Measurements from ENCODE around the gene ENG. TPM values are rescaled to one million over a fixed set of nuclear protein-coding genes. Genes with fewer than 3 reads are reported as not detected.

ENG gene
- total and polyA plus RNA-seq, 2 of the 4 experiments (the other 2 are of a cell fraction) = 3.6 to 83.3 TPM

- TF ChIP-seq MXI1 (IDR thresholded peaks at IDR 0.05; ENCODE audit: borderline replicate concordance, low read depth, low read length) = no peak
- TF ChIP-seq CTCF (conservative IDR thresholded peaks at IDR 0.05; ENCODE audit: low read depth, low read length) = no peak
- no peak for TF ChIP-seq MAFK (IDR thresholded peaks at IDR 0.05; ENCODE audit: low read depth, low read length)
- no peak for TF ChIP-seq RFX5 (IDR thresholded peaks at IDR 0.05; ENCODE audit: low read depth, low read length)
- no peak for TF ChIP-seq FOS (IDR thresholded peaks at IDR 0.05; ENCODE audit: low read depth, low read length)
- no peak for TF ChIP-seq BHLHE40 (IDR thresholded peaks at IDR 0.05; ENCODE audit: low read depth, low read length)
- TF ChIP-seq SMC3 (IDR thresholded peaks at IDR 0.05; ENCODE audit: low read depth, low read length) = no peak
- TF ChIP-seq CHD1 (IDR thresholded peaks at IDR 0.05; ENCODE audit: low read depth, low read length) = no peak
- TF ChIP-seq POLR2A (IDR thresholded peaks at IDR 0.05; ENCODE audit: low read depth, low read length) = no peak
- no peak for TF ChIP-seq CEBPB (IDR thresholded peaks at IDR 0.05; ENCODE audit: low read depth, low read length)
- TF ChIP-seq NFE2L2 (IDR thresholded peaks at IDR 0.05; ENCODE audit: low read depth, low read length) = no peak
- Histone ChIP-seq H4K91ac (ENCODE audit: insufficient read depth, low read depth, low read length) (no peak overlapping the region), H4K8ac (ENCODE audit: low read depth in 2 of 2, low read length in 2 of 2) (no peak overlapping the region), H3K4me3 (ENCODE audit: insufficient read depth, low read depth, low read length) (no peak overlapping the region), H3K56ac (ENCODE audit: extremely low read depth, insufficient read depth, low read length) (no peak overlapping the region), H3K4me2 (ENCODE audit: low read depth, low read length) (no peak overlapping the region), H2AK5ac (ENCODE audit: low read depth, low read length) (peak overlapping the region; percentile 33), H3K9me1 (ENCODE audit: insufficient read depth, low read length) (peaks cover 16% of the 10 kb centered on the region), H4K5ac (ENCODE audit: low read depth, low read length) (no peak overlapping the region), H3K27ac (ENCODE audit: insufficient read depth, low read length) (no peak overlapping the region), H2BK120ac (ENCODE audit: low read depth, low read length) (no peak overlapping the region), H2BK20ac (ENCODE audit: low read depth, low read length) (no peak overlapping the region), H2AFZ (replicated peaks; ENCODE audit: low read length, poor library complexity) (no peak overlapping the region), H3K4me1 (ENCODE audit: control insufficient read depth, insufficient read depth, low read length) (peaks cover 16% of the 10 kb centered on the region), H3K27me3 (ENCODE audit: control insufficient read depth, insufficient read depth, low read length) (no peaks in the 10 kb centered on the region), H3K23ac (ENCODE audit: low read depth, low read length) (no peak overlapping the region), H3K4ac (ENCODE audit: low read depth, low read length) (no peak overlapping the region), H3K9me3 (ENCODE audit: control insufficient read depth, insufficient read depth, low read length) (no peaks in the 10 kb centered on the region), H3K36me3 (ENCODE audit: control insufficient read depth, insufficient read depth, low read length) (peaks cover 31% of the 10 kb centered on the region), H3K14ac (replicated peaks; ENCODE audit: low read depth, low read length) (no peak overlapping the region), H2BK15ac (ENCODE audit: low read depth, low read length) (no peak overlapping the region), H3K79me1 (ENCODE audit: low read depth in 1 of 2, low read length in 2 of 2) (peaks cover 16 to 55% of the 10 kb centered on the region in 2 experiments; a peak in 3 of 4 replicates), H4K20me1 (ENCODE audit: insufficient read depth, low read length) (peaks cover 47% of the 10 kb centered on the region), H2BK5ac (ENCODE audit: low read depth, low read length, poor library complexity, severe bottlenecking) (no peak overlapping the region), H3K18ac (ENCODE audit: low read depth, low read length) (no peak overlapping the region), H3K9ac (ENCODE audit: low read depth, low read length) (no peak overlapping the region), H2AK9ac (replicated peaks; ENCODE audit: low read depth, low read length, poor library complexity) (peak overlapping the region; percentile 22)
- intact Hi-C loops (cut with micrococcal nuclease) (no loop called here), dilution Hi-C loops (cut with HindIII; ENCODE audit: low sequenced_read_pairs, unreplicated experiment) (no loop called here), in situ Hi-C loops (cut with MboI; ENCODE audit: low sequenced_read_pairs) (no loop called here)
- POLR2A ChIA-PET (ENCODE audit: unreplicated experiment) = no interaction called here
- CTCF ChIA-PET = no interaction called here
- ATAC-seq (ENCODE audit: low read depth) (no peak), DNase-seq (no peak)
- 63% methylated on average over 4 of the region's 14 CpGs; no CpG with 5 or more reads in 1 of the 2 experiments for WGBS, 2 experiments (ENCODE audit: extremely low coverage in 2 of 2, insufficient read length in 1 of 2)
- BruUV-seq (replicated peaks) = no TSS peak
Measured at GRCh38 chr9:127794001-127794791, 60.3 kb downstream of the ENG start.
